Parathyroid adenoma (tissue), 2 donors: ENCODE data around the gene MAGEE1.
A peak's percentile ranks its signal among the peaks of the same experiment; 100 is the strongest.

Experiments used
- H2AFZ ChIP-seq: fragments of 300-600 bp; sonication (generic); one replicate; pipeline ENCODE4 v1.7.0; 2017; ENCODE audit warnings: antibody characterized with exemption, mild to moderate bottlenecking
- H3K27ac ChIP-seq: fragments of 300-600 bp; sonication (generic); one replicate; pipeline ENCODE4 v1.7.0; 2017
- H3K27me3 ChIP-seq: fragments of 300-600 bp; sonication (generic); one replicate; pipeline ENCODE4 v1.7.0; 2017; ENCODE audit warnings: low read length; ENCODE audit not compliant: control insufficient read depth, insufficient read depth
- H3K36me3 ChIP-seq: fragments of 300-600 bp; sonication (generic); one replicate; pipeline ENCODE4 v1.7.0; 2017; ENCODE audit warnings: low read length; ENCODE audit not compliant: control insufficient read depth, insufficient read depth
- H3K4me1 ChIP-seq: fragments of 300-600 bp; sonication (generic); one replicate; pipeline ENCODE4 v1.7.0; 2017; ENCODE audit warnings: control low read depth
- H3K4me2 ChIP-seq: fragments of 300-600 bp; sonication (generic); one replicate; pipeline ENCODE4 v1.7.0; 2017; ENCODE audit warnings: low read length
- H3K4me3 ChIP-seq: fragments of 300-600 bp; sonication (generic); one replicate; pipeline ENCODE4 v1.7.0; 2017; ENCODE audit warnings: low read depth, low read length
- H3K79me2 ChIP-seq: fragments of 300-600 bp; sonication (generic); one replicate; pipeline ENCODE4 v1.7.0; 2017; ENCODE audit warnings: control low read depth
- H3K9ac ChIP-seq: fragments of 300-600 bp; sonication (generic); one replicate; pipeline ENCODE4 v1.7.0; 2017; ENCODE audit warnings: mild to moderate bottlenecking
- H3K9me3 ChIP-seq: fragments of 300-600 bp; sonication (generic); one replicate; pipeline ENCODE4 v1.7.0; 2017; ENCODE audit warnings: low read length; ENCODE audit not compliant: control insufficient read depth
- TF ChIP-seq, protein P1 (sequence below): fragments of 300-600 bp; sonication (generic); IDR thresholded peaks from one replicate; pipeline ENCODE4 v1.7.0; 2017; ENCODE audit warnings: antibody characterized with exemption, mild to moderate bottlenecking
- donor health status: primary hyperparathyroidism.

Gene MAGEE1

GRCh38 chrX:76428243-76429130 lies 977 bp downstream of the MAGEE1 start:
- Histone ChIP-seq H3K4me1 (no peaks in the 10 kb centered on the region), H3K36me3 (no peaks in the 10 kb centered on the region), H3K9me3 (no peaks in the 10 kb centered on the region), H3K9ac (peak overlapping the region; percentile 61), H3K79me2 (no peaks in the 10 kb centered on the region), H2AFZ (peak overlapping the region; percentile 80), H3K4me2 (peak overlapping the region; percentile 74), H3K27ac (peak overlapping the region; percentile 61), H3K4me3 (peak overlapping the region; percentile 52), H3K27me3 (no peaks in the 10 kb centered on the region)
- TF ChIP-seq, protein P1, sequence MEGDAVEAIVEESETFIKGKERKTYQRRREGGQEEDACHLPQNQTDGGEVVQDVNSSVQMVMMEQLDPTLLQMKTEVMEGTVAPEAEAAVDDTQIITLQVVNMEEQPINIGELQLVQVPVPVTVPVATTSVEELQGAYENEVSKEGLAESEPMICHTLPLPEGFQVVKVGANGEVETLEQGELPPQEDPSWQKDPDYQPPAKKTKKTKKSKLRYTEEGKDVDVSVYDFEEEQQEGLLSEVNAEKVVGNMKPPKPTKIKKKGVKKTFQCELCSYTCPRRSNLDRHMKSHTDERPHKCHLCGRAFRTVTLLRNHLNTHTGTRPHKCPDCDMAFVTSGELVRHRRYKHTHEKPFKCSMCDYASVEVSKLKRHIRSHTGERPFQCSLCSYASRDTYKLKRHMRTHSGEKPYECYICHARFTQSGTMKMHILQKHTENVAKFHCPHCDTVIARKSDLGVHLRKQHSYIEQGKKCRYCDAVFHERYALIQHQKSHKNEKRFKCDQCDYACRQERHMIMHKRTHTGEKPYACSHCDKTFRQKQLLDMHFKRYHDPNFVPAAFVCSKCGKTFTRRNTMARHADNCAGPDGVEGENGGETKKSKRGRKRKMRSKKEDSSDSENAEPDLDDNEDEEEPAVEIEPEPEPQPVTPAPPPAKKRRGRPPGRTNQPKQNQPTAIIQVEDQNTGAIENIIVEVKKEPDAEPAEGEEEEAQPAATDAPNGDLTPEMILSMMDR: no peak

- Histone ChIP-seq H3K36me3 (no peaks in the 10 kb centered on the region), H3K4me2 (no peak overlapping the region), H3K9ac (no peak overlapping the region), H3K4me1 (peaks cover 2% of the 10 kb centered on the region), H3K27me3 (no peaks in the 10 kb centered on the region), H3K9me3 (no peaks in the 10 kb centered on the region), H3K79me2 (peaks cover 2% of the 10 kb centered on the region), H2AFZ (no peak overlapping the region), H3K4me3 (no peak overlapping the region), H3K27ac (no peak overlapping the region)
- TF ChIP-seq, protein P1: no peak
These were observed 5.7 kb downstream of the MAGEE1 start for GRCh38 chrX:76433219-76433618.

- H3K4me1 ChIP-seq: peaks cover 2% of the 10 kb centered on the region
- TF ChIP-seq, protein P1: no peak
- H3K27ac ChIP-seq: no peak overlapping the region
- H3K4me2 ChIP-seq: no peak overlapping the region
- no peak overlapping the region for H3K4me3 ChIP-seq
- H3K36me3 ChIP-seq: no peaks in the 10 kb centered on the region
- H3K27me3 ChIP-seq: no peaks in the 10 kb centered on the region
- no peak overlapping the region for H2AFZ ChIP-seq
- peaks cover 2% of the 10 kb centered on the region for H3K79me2 ChIP-seq
- no peaks in the 10 kb centered on the region for H3K9me3 ChIP-seq
- H3K9ac ChIP-seq: no peak overlapping the region
These were observed 6.7 kb downstream of the MAGEE1 start for GRCh38 chrX:76434103-76434741.

- TF ChIP-seq, protein P1: no peak
These were observed 11.7 kb downstream of the MAGEE1 start for GRCh38 chrX:76439188-76439587.

More at GRCh38 chrX:76439188-76439587, 11.7 kb downstream of the MAGEE1 start:
- Histone ChIP-seq H3K79me2 (peaks cover 4% of the 10 kb centered on the region), H3K27ac (no peak overlapping the region), H3K27me3 (no peaks in the 10 kb centered on the region), H3K4me1 (no peaks in the 10 kb centered on the region), H3K4me3 (no peak overlapping the region), H3K36me3 (no peaks in the 10 kb centered on the region), H3K4me2 (no peak overlapping the region), H3K9ac (no peak overlapping the region), H2AFZ (no peak overlapping the region), H3K9me3 (no peaks in the 10 kb centered on the region)
